Measurements from ENCODE around the gene MGAT2.
A peak's percentile ranks its signal among the peaks of the same experiment; 100 is the strongest.
"Not testable (repeated sequence)": the region's sequence is repeated elsewhere in the genome, so short reads cannot be mapped to it uniquely, and the experiment has no call there.

MGAT2 gene

GRCh38 chr14:49620182-49621113, at the start of gene MGAT2, which contains the start of gene RPL36AL:
MGAT2 (plus strand) TSS chr14:49620799; CDS start chr14:49621269, 470 bp downstream.
RPL36AL (minus strand) TSS chr14:49620626; CDS start chr14:49619104, 1,522 bp downstream.
- H3K4me1 ChIP-seq (ENCODE audit: control insufficient read depth, insufficient read depth, low read length) = peaks cover 10% of the 10 kb centered on the region

GRCh38 chr14:49574038-49574437, 46.6 kb upstream of the MGAT2 start:
- Histone ChIP-seq H3K4me1 (ENCODE audit: control insufficient read depth, insufficient read depth, low read length) (no peaks in the 10 kb centered on the region), H3K27ac (ENCODE audit: low read depth, low read length) (no peak overlapping the region), H3K4me3 (ENCODE audit: low read length) (no peak overlapping the region)

More at GRCh38 chr14:49620182-49621113, at the start of gene MGAT2, which contains the start of gene RPL36AL:
- Histone ChIP-seq H3K27me3 (ENCODE audit: control insufficient read depth, insufficient read depth, low read length) (no peaks in the 10 kb centered on the region), H3K27ac (ENCODE audit: low read depth, low read length) (peak within 1 kb of the TSS; percentile 96), H3K4me3 (ENCODE audit: low read length) (peak within 1 kb of the TSS; percentile 89), H3K9ac (ENCODE audit: low read length) (peak within 1 kb of the TSS; percentile 93), H3K36me3 (ENCODE audit: control insufficient read depth, insufficient read depth, low read length) (peaks cover 2% of the 10 kb centered on the region)

GRCh38 chr14:49578141-49578540, 42.5 kb upstream of the MGAT2 start:
- Histone ChIP-seq H3K27me3 (ENCODE audit: control insufficient read depth, insufficient read depth, low read length) (no peaks in the 10 kb centered on the region), H3K4me1 (ENCODE audit: control insufficient read depth, insufficient read depth, low read length) (no peaks in the 10 kb centered on the region), H3K9ac (ENCODE audit: low read length) (no peak overlapping the region), H3K27ac (ENCODE audit: low read depth, low read length) (no peak overlapping the region), H3K4me3 (ENCODE audit: low read length) (no peak overlapping the region), H3K36me3 (ENCODE audit: control insufficient read depth, insufficient read depth, low read length) (peaks cover 10% of the 10 kb centered on the region)

More at GRCh38 chr14:49574038-49574437, 46.6 kb upstream of the MGAT2 start:
- no peak overlapping the region for H3K9ac ChIP-seq (ENCODE audit: low read length)
- H3K36me3 ChIP-seq (ENCODE audit: control insufficient read depth, insufficient read depth, low read length) = peaks cover 5% of the 10 kb centered on the region
- no peaks in the 10 kb centered on the region for H3K27me3 ChIP-seq (ENCODE audit: control insufficient read depth, insufficient read depth, low read length)

GRCh38 chr14:49579841-49580240, 40.8 kb upstream of the MGAT2 start:
- Histone ChIP-seq H3K4me1 (ENCODE audit: control insufficient read depth, insufficient read depth, low read length) (no peaks in the 10 kb centered on the region), H3K9ac (ENCODE audit: low read length) (no peak overlapping the region), H3K27me3 (ENCODE audit: control insufficient read depth, insufficient read depth, low read length) (no peaks in the 10 kb centered on the region), H3K36me3 (ENCODE audit: control insufficient read depth, insufficient read depth, low read length) (peaks cover 17% of the 10 kb centered on the region), H3K27ac (ENCODE audit: low read depth, low read length) (no peak overlapping the region), H3K4me3 (ENCODE audit: low read length) (no peak overlapping the region)

- Histone ChIP-seq H3K4me3 (ENCODE audit: low read length) (no peak overlapping the region), H3K4me1 (ENCODE audit: control insufficient read depth, insufficient read depth, low read length) (no peaks in the 10 kb centered on the region), H3K27ac (ENCODE audit: low read depth, low read length) (no peak overlapping the region), H3K27me3 (ENCODE audit: control insufficient read depth, insufficient read depth, low read length) (no peaks in the 10 kb centered on the region), H3K9ac (ENCODE audit: low read length) (no peak overlapping the region), H3K36me3 (ENCODE audit: control insufficient read depth, insufficient read depth, low read length) (peaks cover 17% of the 10 kb centered on the region)
Measured at GRCh38 chr14:49581209-49582112, 39.1 kb upstream of the MGAT2 start.

GRCh38 chr14:49582113-49582977, 38.3 kb upstream of the MGAT2 start:
- H3K27me3 ChIP-seq (ENCODE audit: control insufficient read depth, insufficient read depth, low read length) = no peaks in the 10 kb centered on the region
- peaks cover 15% of the 10 kb centered on the region for H3K36me3 ChIP-seq (ENCODE audit: control insufficient read depth, insufficient read depth, low read length)
- H3K27ac ChIP-seq (ENCODE audit: low read depth, low read length) = no peak overlapping the region
- H3K4me1 ChIP-seq (ENCODE audit: control insufficient read depth, insufficient read depth, low read length) = no peaks in the 10 kb centered on the region
- no peak overlapping the region for H3K4me3 ChIP-seq (ENCODE audit: low read length)
- H3K9ac ChIP-seq (ENCODE audit: low read length) = no peak overlapping the region

GRCh38 chr14:49583629-49584028, 37.0 kb upstream of the MGAT2 start:
- Histone ChIP-seq H3K36me3 (ENCODE audit: control insufficient read depth, insufficient read depth, low read length) (peaks cover 13% of the 10 kb centered on the region), H3K27ac (ENCODE audit: low read depth, low read length) (no peak overlapping the region), H3K9ac (ENCODE audit: low read length) (no peak overlapping the region), H3K27me3 (ENCODE audit: control insufficient read depth, insufficient read depth, low read length) (no peaks in the 10 kb centered on the region), H3K4me3 (ENCODE audit: low read length) (peak overlapping the region; percentile 12), H3K4me1 (ENCODE audit: control insufficient read depth, insufficient read depth, low read length) (no peaks in the 10 kb centered on the region)

- H3K36me3 ChIP-seq (ENCODE audit: control insufficient read depth, insufficient read depth, low read length) = peaks cover 13% of the 10 kb centered on the region
- H3K27me3 ChIP-seq (ENCODE audit: control insufficient read depth, insufficient read depth, low read length) = no peaks in the 10 kb centered on the region
- peak overlapping the region; percentile 12 for H3K4me3 ChIP-seq (ENCODE audit: low read length)
- H3K9ac ChIP-seq (ENCODE audit: low read length) = no peak overlapping the region
- no peak overlapping the region for H3K27ac ChIP-seq (ENCODE audit: low read depth, low read length)
- no peaks in the 10 kb centered on the region for H3K4me1 ChIP-seq (ENCODE audit: control insufficient read depth, insufficient read depth, low read length)
Measured at GRCh38 chr14:49584058-49584457, 36.5 kb upstream of the MGAT2 start.

GRCh38 chr14:49584981-49585640, 35.5 kb upstream of the MGAT2 start:
- H3K27ac ChIP-seq (ENCODE audit: low read depth, low read length) = peak overlapping the region; percentile 95
- not testable (repeated sequence) for H3K9ac ChIP-seq (ENCODE audit: low read length); H3K27me3 ChIP-seq (ENCODE audit: control insufficient read depth, insufficient read depth, low read length); H3K4me1 ChIP-seq (ENCODE audit: control insufficient read depth, insufficient read depth, low read length)
- H3K4me3 ChIP-seq (ENCODE audit: low read length) = peak overlapping the region; percentile 97
- H3K36me3 ChIP-seq (ENCODE audit: control insufficient read depth, insufficient read depth, low read length) = peaks cover 13% of the 10 kb centered on the region

- H3K9ac ChIP-seq (ENCODE audit: low read length) = peak within 1 kb of the TSS; percentile 98
- H3K27me3 ChIP-seq (ENCODE audit: control insufficient read depth, insufficient read depth, low read length) = no peaks in the 10 kb centered on the region
- H3K4me3 ChIP-seq (ENCODE audit: low read length) = peak within 1 kb of the TSS; percentile 97
- peaks cover 13% of the 10 kb centered on the region for H3K36me3 ChIP-seq (ENCODE audit: control insufficient read depth, insufficient read depth, low read length)
- H3K27ac ChIP-seq (ENCODE audit: low read depth, low read length) = peak within 1 kb of the TSS; percentile 95
- H3K4me1 ChIP-seq (ENCODE audit: control insufficient read depth, insufficient read depth, low read length) = no peaks in the 10 kb centered on the region
Measured at GRCh38 chr14:49585803-49586672, 34.6 kb upstream of the MGAT2 start, which contains the start of gene RPS29. RPS29 (minus strand) TSS chr14:49586380; CDS start chr14:49586346, 34 bp downstream.

Data from rectal smooth muscle tissue (tissue), 1 donor.